Measurements from ENCODE around the gene TMSB4Y.
A peak's percentile ranks its signal among the peaks of the same experiment; 100 is the strongest.

TMSB4Y gene
- total RNA-seq = 0 to 1.3 (median 0.30) reads per million in 9 experiments

GRCh38 chrY:13703568-13703968, at the start of gene TMSB4Y:
Gene TMSB4Y (plus strand): TSS chrY:13703899.
- Mint-ChIP-seq H3K9me3 (no peaks in the 10 kb centered on the region), H3K27ac (peak within 1 kb of the TSS; percentile 99 to 100), H3K4me1 (ENCODE audit: low read depth in 2 of 2) (peaks cover 10 to 25% of the 10 kb centered on the region in 2 donors), H3K36me3 (ENCODE audit: insufficient read depth) (peaks cover 19% of the 10 kb centered on the region), H3K4me3 (peak within 1 kb of the TSS; percentile 93 to 96), H3K27me3 (no peaks in the 10 kb centered on the region)
- ATAC-seq (replicated peaks) (peak; percentile 93), DNase-seq (peak; percentile 59 to 83 (median 68))

- Mint-ChIP-seq H3K4me3 (no peak overlapping the region), H3K36me3 (ENCODE audit: insufficient read depth) (no peaks in the 10 kb centered on the region), H3K27ac (no peak overlapping the region), H3K9me3 (no peaks in the 10 kb centered on the region), H3K27me3 (peaks cover 0 to 12% of the 10 kb centered on the region in 2 donors), H3K4me1 (ENCODE audit: low read depth in 2 of 2) (no peaks in the 10 kb centered on the region)
- DNase-seq = no peak
- ATAC-seq (replicated peaks) = no peak
Measured at GRCh38 chrY:13664162-13664561, 39.5 kb upstream of the TMSB4Y start.

- peaks cover 0 to 6% of the 10 kb centered on the region in 2 donors for H3K9me3 Mint-ChIP-seq
- no peak for DNase-seq
- no peaks in the 10 kb centered on the region for H3K4me1 Mint-ChIP-seq (ENCODE audit: low read depth in 2 of 2)
- no peak overlapping the region for H3K4me3 Mint-ChIP-seq
- no peaks in the 10 kb centered on the region for H3K36me3 Mint-ChIP-seq (ENCODE audit: insufficient read depth)
- H3K27ac Mint-ChIP-seq = no peak overlapping the region
- no peak for ATAC-seq (replicated peaks)
- peaks cover 0 to 17% of the 10 kb centered on the region in 2 donors for H3K27me3 Mint-ChIP-seq
Measured at GRCh38 chrY:13671122-13671521, 32.6 kb upstream of the TMSB4Y start.

GRCh38 chrY:13702276-13702675, 1.4 kb upstream of the TMSB4Y start:
- Mint-ChIP-seq H3K27me3 (no peaks in the 10 kb centered on the region), H3K4me1 (ENCODE audit: low read depth in 2 of 2) (peaks cover 10 to 25% of the 10 kb centered on the region in 2 donors), H3K4me3 (no peak overlapping the region), H3K9me3 (no peaks in the 10 kb centered on the region), H3K27ac (peak overlapping the region; percentile 49 to 69), H3K36me3 (ENCODE audit: insufficient read depth) (peaks cover 19% of the 10 kb centered on the region)
- no peak for ATAC-seq (replicated peaks)
- DNase-seq = no peak

- Mint-ChIP-seq H3K27me3 (no peaks in the 10 kb centered on the region), H3K9me3 (no peaks in the 10 kb centered on the region), H3K27ac (peak overlapping the region; percentile 99 to 100), H3K4me3 (peak overlapping the region; percentile 93 to 96), H3K4me1 (ENCODE audit: low read depth in 2 of 2) (peaks cover 10 to 25% of the 10 kb centered on the region in 2 donors), H3K36me3 (ENCODE audit: insufficient read depth) (peaks cover 19% of the 10 kb centered on the region)
- DNase-seq = peak; percentile 10 to 23 (median 10)
- ATAC-seq (replicated peaks) = peak; percentile 18
Measured at GRCh38 chrY:13704121-13704930, 627 bp downstream of the TMSB4Y start.

- H3K4me1 Mint-ChIP-seq (ENCODE audit: low read depth in 2 of 2) = peaks cover 10 to 25% of the 10 kb centered on the region in 2 donors
Measured at GRCh38 chrY:13705197-13705596, 1.5 kb downstream of the TMSB4Y start.

GRCh38 chrY:13708038-13708437, 4.3 kb downstream of the TMSB4Y start:
- no peaks in the 10 kb centered on the region for H3K9me3 Mint-ChIP-seq
- ATAC-seq (replicated peaks) = no peak
- no peaks in the 10 kb centered on the region for H3K27me3 Mint-ChIP-seq
- peaks cover 9% of the 10 kb centered on the region for H3K36me3 Mint-ChIP-seq (ENCODE audit: insufficient read depth)
- H3K27ac Mint-ChIP-seq = no peak overlapping the region
- no peak overlapping the region for H3K4me3 Mint-ChIP-seq
- no peak for DNase-seq
- peaks cover 8 to 25% of the 10 kb centered on the region in 2 donors for H3K4me1 Mint-ChIP-seq (ENCODE audit: low read depth in 2 of 2)

More at GRCh38 chrY:13705197-13705596, 1.5 kb downstream of the TMSB4Y start:
- no peak for ATAC-seq (replicated peaks)
- H3K4me3 Mint-ChIP-seq = peak overlapping the region; percentile 93 to 96
- H3K36me3 Mint-ChIP-seq (ENCODE audit: insufficient read depth) = peaks cover 19% of the 10 kb centered on the region
- no peaks in the 10 kb centered on the region for H3K27me3 Mint-ChIP-seq
- no peak for DNase-seq
- no peaks in the 10 kb centered on the region for H3K9me3 Mint-ChIP-seq
- peak overlapping the region; percentile 99 to 100 for H3K27ac Mint-ChIP-seq

GRCh38 chrY:13718996-13719395, 15.3 kb downstream of the TMSB4Y start:
- H3K27me3 Mint-ChIP-seq = no peaks in the 10 kb centered on the region

GRCh38 chrY:13729517-13729916, 25.8 kb downstream of the TMSB4Y start:
- no peak for ATAC-seq (replicated peaks)
- H3K4me3 Mint-ChIP-seq = no peak overlapping the region
- no peak for DNase-seq
- H3K36me3 Mint-ChIP-seq (ENCODE audit: insufficient read depth) = no peaks in the 10 kb centered on the region
- no peak overlapping the region for H3K27ac Mint-ChIP-seq
- H3K4me1 Mint-ChIP-seq (ENCODE audit: low read depth in 2 of 2) = no peaks in the 10 kb centered on the region
- H3K9me3 Mint-ChIP-seq = peaks cover 0 to 3% of the 10 kb centered on the region in 2 donors
- H3K27me3 Mint-ChIP-seq = no peaks in the 10 kb centered on the region

More at GRCh38 chrY:13718996-13719395, 15.3 kb downstream of the TMSB4Y start:
- no peak for DNase-seq
- H3K4me3 Mint-ChIP-seq = no peak overlapping the region
- H3K4me1 Mint-ChIP-seq (ENCODE audit: low read depth in 2 of 2) = no peaks in the 10 kb centered on the region
- ATAC-seq (replicated peaks) = no peak
- H3K36me3 Mint-ChIP-seq (ENCODE audit: insufficient read depth) = no peaks in the 10 kb centered on the region
- no peak overlapping the region for H3K27ac Mint-ChIP-seq
- H3K9me3 Mint-ChIP-seq = peaks cover 0 to 3% of the 10 kb centered on the region in 2 donors

GRCh38 chrY:13738618-13739017, 34.9 kb downstream of the TMSB4Y start:
- H3K4me3 Mint-ChIP-seq = no peak overlapping the region
- DNase-seq = peak in 1 of 3 experiments; percentile 21
- no peak overlapping the region for H3K27ac Mint-ChIP-seq
- peaks cover 0 to 5% of the 10 kb centered on the region in 2 donors for H3K27me3 Mint-ChIP-seq
- no peaks in the 10 kb centered on the region for H3K4me1 Mint-ChIP-seq (ENCODE audit: low read depth in 2 of 2)
- no peaks in the 10 kb centered on the region for H3K36me3 Mint-ChIP-seq (ENCODE audit: insufficient read depth)
- ATAC-seq (replicated peaks) = no peak
- no peaks in the 10 kb centered on the region for H3K9me3 Mint-ChIP-seq

GRCh38 chrY:13751289-13752071, 47.8 kb downstream of the TMSB4Y start:
- H3K27me3 Mint-ChIP-seq = peaks cover 0 to 5% of the 10 kb centered on the region in 2 donors
- no peaks in the 10 kb centered on the region for H3K9me3 Mint-ChIP-seq
- DNase-seq = peak; percentile 12 to 41 (median 15)
- H3K4me1 Mint-ChIP-seq (ENCODE audit: low read depth in 2 of 2) = peaks cover 9 to 17% of the 10 kb centered on the region in 2 donors
- no peaks in the 10 kb centered on the region for H3K36me3 Mint-ChIP-seq (ENCODE audit: insufficient read depth)
- H3K4me3 Mint-ChIP-seq = peak overlapping the region; percentile 80 to 87
- peak; percentile 81 for ATAC-seq (replicated peaks)
- H3K27ac Mint-ChIP-seq = peak overlapping the region; percentile 90 to 92

- Mint-ChIP-seq H3K27ac (no peak overlapping the region), H3K27me3 (no peaks in the 10 kb centered on the region), H3K4me3 (no peak overlapping the region), H3K9me3 (no peaks in the 10 kb centered on the region), H3K4me1 (ENCODE audit: low read depth in 2 of 2) (peaks cover 9 to 17% of the 10 kb centered on the region in 2 donors), H3K36me3 (ENCODE audit: insufficient read depth) (no peaks in the 10 kb centered on the region)
- DNase-seq = no peak
- no peak for ATAC-seq (replicated peaks)
Measured at GRCh38 chrY:13754661-13755060, 51.0 kb downstream of the TMSB4Y start.
